ENCODE data around the gene MCRIP1. TPM values are rescaled to one million over a fixed set of nuclear protein-coding genes. Genes with fewer than 3 reads are reported as not detected.
A peak's percentile ranks its signal among the peaks of the same experiment; 100 is the strongest.

The MCRIP1 gene
- total and polyA plus RNA-seq, 2 of the 4 experiments (the other 2 are of a cell fraction): 56.5 to 164 TPM

DNA sequence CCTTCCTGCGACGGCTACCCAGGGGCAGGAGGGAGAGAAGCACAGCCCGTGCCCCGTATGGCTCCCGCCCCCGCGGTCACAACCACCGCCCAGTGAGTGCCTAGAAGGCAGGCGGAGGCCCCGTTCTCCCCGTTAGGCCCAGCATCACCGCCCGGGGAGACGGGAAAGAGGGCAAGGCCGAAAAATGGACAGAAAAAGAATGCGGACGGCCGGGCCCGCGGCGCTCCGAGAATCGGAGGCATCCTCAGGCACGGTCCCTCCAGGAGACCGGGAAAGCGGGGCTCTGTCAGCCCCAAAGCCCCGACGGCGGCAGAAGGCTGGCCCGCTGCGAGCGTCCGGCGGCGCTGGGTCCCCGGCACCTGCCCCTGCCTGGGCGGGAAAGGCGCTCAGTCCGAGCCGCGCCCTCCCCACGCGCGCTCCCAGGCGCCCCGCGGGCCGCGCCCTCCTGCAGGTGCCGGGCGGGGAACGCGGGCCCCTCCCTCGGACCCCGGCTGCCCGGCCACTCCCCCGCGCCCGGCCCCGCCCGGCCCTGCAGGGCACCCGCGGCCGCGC lies 407 bp downstream of the MCRIP1 start:
- H4K5ac ChIP-seq (ENCODE audit: low read depth, low read length): peak overlapping the region; percentile 87
- peak overlapping the region; percentile 91 for H2AK5ac ChIP-seq (ENCODE audit: low read depth, low read length)
- DNase-seq (no peak), ATAC-seq (ENCODE audit: low read depth) (peak; percentile 33)
- peak overlapping the region; percentile 85 for H3K4ac ChIP-seq (ENCODE audit: low read depth, low read length)
- peaks cover 21 to 60% of the 10 kb centered on the region in 2 experiments for H3K79me1 ChIP-seq (ENCODE audit: low read depth in 1 of 2, low read length in 2 of 2)
- peak overlapping the region; percentile 72 for H2BK5ac ChIP-seq (ENCODE audit: low read depth, low read length, poor library complexity, severe bottlenecking)
- H3K56ac ChIP-seq (ENCODE audit: extremely low read depth, insufficient read depth, low read length): peak overlapping the region; percentile 55; the same call in 1 of the 2 replicates
- peaks cover 29% of the 10 kb centered on the region for H4K20me1 ChIP-seq (ENCODE audit: insufficient read depth, low read length)
- in situ Hi-C loops (cut with MboI; ENCODE audit: low sequenced_read_pairs): no loop called here
- H3K23ac ChIP-seq (ENCODE audit: low read depth, low read length): peak overlapping the region; percentile 97
- H4K8ac ChIP-seq (ENCODE audit: low read depth in 2 of 2, low read length in 2 of 2): peak overlapping the region; percentile 74 to 85
- peak overlapping the region; percentile 87 for H3K4me3 ChIP-seq (ENCODE audit: insufficient read depth, low read depth, low read length)
- H3K14ac ChIP-seq (replicated peaks; ENCODE audit: low read depth, low read length): peak overlapping the region; percentile 98
- peak overlapping the region; percentile 98 for H2AK9ac ChIP-seq (replicated peaks; ENCODE audit: low read depth, low read length, poor library complexity)
- H2BK15ac ChIP-seq (ENCODE audit: low read depth, low read length): no peak overlapping the region
- no TSS peak for BruUV-seq (replicated peaks)
- ChIA-PET CTCF (no interaction called here), POLR2A (ENCODE audit: unreplicated experiment) (interaction anchor here (0.6 kb wide), 1 partner anchor 50 kb away, joined by 5 read pairs; no protein-coding TSS in a partner anchor)
- H3K9ac ChIP-seq (ENCODE audit: low read depth, low read length): peak overlapping the region; percentile 93
- intact Hi-C loops (cut with micrococcal nuclease): no loop called here
- H3K9me3 ChIP-seq (ENCODE audit: control insufficient read depth, insufficient read depth, low read length): no peaks in the 10 kb centered on the region
- peak overlapping the region; percentile 91 for H4K91ac ChIP-seq (ENCODE audit: insufficient read depth, low read depth, low read length)
- H3K4me1 ChIP-seq (ENCODE audit: control insufficient read depth, insufficient read depth, low read length): peaks cover 15% of the 10 kb centered on the region
- H3K9me1 ChIP-seq (ENCODE audit: insufficient read depth, low read length): peaks cover 28% of the 10 kb centered on the region
- peak overlapping the region; percentile 53 for H2BK120ac ChIP-seq (ENCODE audit: low read depth, low read length)
- TF ChIP-seq POLR2A (IDR thresholded peaks at IDR 0.05; ENCODE audit: low read depth, low read length) (no peak), BHLHE40 (IDR thresholded peaks at IDR 0.05; ENCODE audit: low read depth, low read length) (peak; percentile 21; the same call in 1 of the 2 replicates)
- H3K27ac ChIP-seq (ENCODE audit: insufficient read depth, low read length): peak overlapping the region; percentile 84
- peak overlapping the region; percentile 82 for H2AFZ ChIP-seq (replicated peaks; ENCODE audit: low read length, poor library complexity)
- 0% methylated on average over 23 of the region's 65 CpGs; no CpG with 5 or more reads in 1 of the 2 experiments for WGBS, 2 experiments (ENCODE audit: extremely low coverage in 2 of 2, insufficient read length in 1 of 2)
- peak overlapping the region; percentile 99 for H3K4me2 ChIP-seq (ENCODE audit: low read depth, low read length)
- dilution Hi-C loops (cut with HindIII; ENCODE audit: low sequenced_read_pairs, unreplicated experiment): no loop called here
- H3K36me3 ChIP-seq (ENCODE audit: control insufficient read depth, insufficient read depth, low read length): peaks cover 7% of the 10 kb centered on the region; the same call in 1 of the 2 replicates
- no peaks in the 10 kb centered on the region for H3K27me3 ChIP-seq (ENCODE audit: control insufficient read depth, insufficient read depth, low read length)
- H3K18ac ChIP-seq (ENCODE audit: low read depth, low read length): peak overlapping the region; percentile 66
- H2BK20ac ChIP-seq (ENCODE audit: low read depth, low read length): 0 out of 2 replicates have a peak overlapping the region, but pooled peaks have one; percentile 14
